ENCODE results near the gene TMEM272. TPM values are rescaled to one million over a fixed set of nuclear protein-coding genes. Genes with fewer than 3 reads are reported as not detected.

Gene TMEM272
- total RNA-seq, 1 experiment from 2014 or later = 0.17 TPM

GRCh38 chr13:51831519-51831918 is 13.5 kb downstream of the TMEM272 start:
- intact Hi-C loops (cut with micrococcal nuclease) = no loop called here
- Histone ChIP-seq H3K27me3 (ENCODE audit: insufficient read depth, low read length) (peaks cover 12% of the 10 kb centered on the region; the same call in 1 of the 2 replicates), H3K79me2 (ENCODE audit: insufficient read depth, low read length) (no peaks in the 10 kb centered on the region), H3K4me3 (replicated peaks in 1 of 2; ENCODE audit: low read depth in 1 of 2, low read length in 2 of 2) (no peak overlapping the region), H3K9me3 (ENCODE audit: control insufficient read depth in 1 of 2, insufficient read depth in 1 of 2, low read depth in 1 of 2, low read length in 2 of 2) (no peaks in the 10 kb centered on the region), H3K9ac (ENCODE audit: low read length) (no peak overlapping the region), H2AFZ (ENCODE audit: low read depth, low read length, poor library complexity, severe bottlenecking) (no peak overlapping the region), H3K27ac (ENCODE audit: low read depth, low read length) (no peak overlapping the region), H3K4me1 (ENCODE audit: control insufficient read depth in 1 of 2, insufficient read depth in 2 of 2, low read length in 2 of 2) (no peaks in the 10 kb centered on the region), H3K9me2 (ENCODE audit: insufficient read depth) (no peaks in the 10 kb centered on the region), H3K4me2 (ENCODE audit: low read length) (no peak overlapping the region), H3K36me3 (ENCODE audit: control insufficient read depth in 1 of 2, insufficient read depth in 2 of 2, low read length in 2 of 2) (no peaks in the 10 kb centered on the region), H4K20me1 (ENCODE audit: insufficient read depth) (no peaks in the 10 kb centered on the region)
- TF ChIP-seq CEBPB (IDR thresholded peaks at IDR 0.05; ENCODE audit: low read depth) (no peak), RAD21 (IDR thresholded peaks at IDR 0.05; ENCODE audit: low read depth) (no peak), POLR2AphosphoS5 (IDR thresholded peaks at IDR 0.05; ENCODE audit: low read depth, low read length) (no peak), TCF7L2 (IDR thresholded peaks at IDR 0.05; ENCODE audit: borderline replicate concordance, extremely low read depth, insufficient read depth, insufficient read length) (no peak), POLR2A (IDR thresholded peaks at IDR 0.05; ENCODE audit: borderline replicate concordance, extremely low read depth, insufficient read depth, insufficient read length) (no peak), FOSL1 (IDR thresholded peaks at IDR 0.05; ENCODE audit: low read depth) (no peak), EZH2phosphoT487 (IDR thresholded peaks at IDR 0.05; ENCODE audit: borderline replicate concordance) (no peak), SP1 (IDR thresholded peaks at IDR 0.05; ENCODE audit: low read depth) (no peak), EGR1 (IDR thresholded peaks at IDR 0.05; ENCODE audit: low read depth) (no peak), SIN3A (IDR thresholded peaks at IDR 0.05; ENCODE audit: low read depth) (no peak), ZFX (IDR thresholded peaks at IDR 0.05) (no peak), ELF1 (IDR thresholded peaks at IDR 0.05; ENCODE audit: borderline replicate concordance, low read depth) (no peak), EZH2 (IDR thresholded peaks at IDR 0.05) (no peak)
- TF ChIP-seq, protein P1, sequence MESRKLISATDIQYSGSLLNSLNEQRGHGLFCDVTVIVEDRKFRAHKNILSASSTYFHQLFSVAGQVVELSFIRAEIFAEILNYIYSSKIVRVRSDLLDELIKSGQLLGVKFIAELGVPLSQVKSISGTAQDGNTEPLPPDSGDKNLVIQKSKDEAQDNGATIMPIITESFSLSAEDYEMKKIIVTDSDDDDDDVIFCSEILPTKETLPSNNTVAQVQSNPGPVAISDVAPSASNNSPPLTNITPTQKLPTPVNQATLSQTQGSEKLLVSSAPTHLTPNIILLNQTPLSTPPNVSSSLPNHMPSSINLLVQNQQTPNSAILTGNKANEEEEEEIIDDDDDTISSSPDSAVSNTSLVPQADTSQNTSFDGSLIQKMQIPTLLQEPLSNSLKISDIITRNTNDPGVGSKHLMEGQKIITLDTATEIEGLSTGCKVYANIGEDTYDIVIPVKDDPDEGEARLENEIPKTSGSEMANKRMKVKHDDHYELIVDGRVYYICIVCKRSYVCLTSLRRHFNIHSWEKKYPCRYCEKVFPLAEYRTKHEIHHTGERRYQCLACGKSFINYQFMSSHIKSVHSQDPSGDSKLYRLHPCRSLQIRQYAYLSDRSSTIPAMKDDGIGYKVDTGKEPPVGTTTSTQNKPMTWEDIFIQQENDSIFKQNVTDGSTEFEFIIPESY (IDR thresholded peaks at IDR 0.05; ENCODE audit: extremely low read depth, insufficient replicate concordance, low read length) = no peak
- TF ChIP-seq, protein P2, sequence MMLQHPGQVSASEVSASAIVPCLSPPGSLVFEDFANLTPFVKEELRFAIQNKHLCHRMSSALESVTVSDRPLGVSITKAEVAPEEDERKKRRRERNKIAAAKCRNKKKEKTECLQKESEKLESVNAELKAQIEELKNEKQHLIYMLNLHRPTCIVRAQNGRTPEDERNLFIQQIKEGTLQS (IDR thresholded peaks at IDR 0.05) = no peak
- TF ChIP-seq, protein P3, sequence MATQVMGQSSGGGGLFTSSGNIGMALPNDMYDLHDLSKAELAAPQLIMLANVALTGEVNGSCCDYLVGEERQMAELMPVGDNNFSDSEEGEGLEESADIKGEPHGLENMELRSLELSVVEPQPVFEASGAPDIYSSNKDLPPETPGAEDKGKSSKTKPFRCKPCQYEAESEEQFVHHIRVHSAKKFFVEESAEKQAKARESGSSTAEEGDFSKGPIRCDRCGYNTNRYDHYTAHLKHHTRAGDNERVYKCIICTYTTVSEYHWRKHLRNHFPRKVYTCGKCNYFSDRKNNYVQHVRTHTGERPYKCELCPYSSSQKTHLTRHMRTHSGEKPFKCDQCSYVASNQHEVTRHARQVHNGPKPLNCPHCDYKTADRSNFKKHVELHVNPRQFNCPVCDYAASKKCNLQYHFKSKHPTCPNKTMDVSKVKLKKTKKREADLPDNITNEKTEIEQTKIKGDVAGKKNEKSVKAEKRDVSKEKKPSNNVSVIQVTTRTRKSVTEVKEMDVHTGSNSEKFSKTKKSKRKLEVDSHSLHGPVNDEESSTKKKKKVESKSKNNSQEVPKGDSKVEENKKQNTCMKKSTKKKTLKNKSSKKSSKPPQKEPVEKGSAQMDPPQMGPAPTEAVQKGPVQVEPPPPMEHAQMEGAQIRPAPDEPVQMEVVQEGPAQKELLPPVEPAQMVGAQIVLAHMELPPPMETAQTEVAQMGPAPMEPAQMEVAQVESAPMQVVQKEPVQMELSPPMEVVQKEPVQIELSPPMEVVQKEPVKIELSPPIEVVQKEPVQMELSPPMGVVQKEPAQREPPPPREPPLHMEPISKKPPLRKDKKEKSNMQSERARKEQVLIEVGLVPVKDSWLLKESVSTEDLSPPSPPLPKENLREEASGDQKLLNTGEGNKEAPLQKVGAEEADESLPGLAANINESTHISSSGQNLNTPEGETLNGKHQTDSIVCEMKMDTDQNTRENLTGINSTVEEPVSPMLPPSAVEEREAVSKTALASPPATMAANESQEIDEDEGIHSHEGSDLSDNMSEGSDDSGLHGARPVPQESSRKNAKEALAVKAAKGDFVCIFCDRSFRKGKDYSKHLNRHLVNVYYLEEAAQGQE (IDR thresholded peaks at IDR 0.05; ENCODE audit: low read depth) = no peak
- TF ChIP-seq, protein P4, sequence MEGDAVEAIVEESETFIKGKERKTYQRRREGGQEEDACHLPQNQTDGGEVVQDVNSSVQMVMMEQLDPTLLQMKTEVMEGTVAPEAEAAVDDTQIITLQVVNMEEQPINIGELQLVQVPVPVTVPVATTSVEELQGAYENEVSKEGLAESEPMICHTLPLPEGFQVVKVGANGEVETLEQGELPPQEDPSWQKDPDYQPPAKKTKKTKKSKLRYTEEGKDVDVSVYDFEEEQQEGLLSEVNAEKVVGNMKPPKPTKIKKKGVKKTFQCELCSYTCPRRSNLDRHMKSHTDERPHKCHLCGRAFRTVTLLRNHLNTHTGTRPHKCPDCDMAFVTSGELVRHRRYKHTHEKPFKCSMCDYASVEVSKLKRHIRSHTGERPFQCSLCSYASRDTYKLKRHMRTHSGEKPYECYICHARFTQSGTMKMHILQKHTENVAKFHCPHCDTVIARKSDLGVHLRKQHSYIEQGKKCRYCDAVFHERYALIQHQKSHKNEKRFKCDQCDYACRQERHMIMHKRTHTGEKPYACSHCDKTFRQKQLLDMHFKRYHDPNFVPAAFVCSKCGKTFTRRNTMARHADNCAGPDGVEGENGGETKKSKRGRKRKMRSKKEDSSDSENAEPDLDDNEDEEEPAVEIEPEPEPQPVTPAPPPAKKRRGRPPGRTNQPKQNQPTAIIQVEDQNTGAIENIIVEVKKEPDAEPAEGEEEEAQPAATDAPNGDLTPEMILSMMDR (IDR thresholded peaks at IDR 0.05 in 2 of 3, conservative IDR thresholded peaks at IDR 0.05 in 1 of 3; ENCODE audit: borderline replicate concordance in 1 of 3, insufficient read depth in 1 of 3, low read depth in 2 of 3, low read length in 2 of 3) = no peak
- no peak for ATAC-seq
- no peak for DNase-seq (ENCODE audit: low read depth, low spot score)
- ChIA-PET POLR2A (no interaction called here), CTCF (no interaction called here), RAD21 (ENCODE audit: low non-redundant PET in 1 of 2, low total read pairs in 2 of 2, uncharacterized antibody in 2 of 2, unreplicated experiment in 2 of 2) (no interaction called here)
- BruUV-seq (replicated peaks) = no TSS peak
